GM12878 (cell line): ENCODE data around the gene HRCT1. TPM values are rescaled to one million over a fixed set of nuclear protein-coding genes. Genes with fewer than 3 reads are reported as not detected.

Experiments
- ATAC-seq: fragments of 200-7000 bp; cut with Tn5 transposase; 3 replicates; pipeline ENCODE4 v1.9.1; 2020; ENCODE audit warnings: mild to moderate bottlenecking, moderate library complexity
- BruUV-seq: library from RNA; stranded (reverse); fragments of 400-500 nt; replicated peaks from 2 replicates; lab custom pipeline; 2021; lab: Mats Ljungman, UMichigan
- CTCF ChIA-PET: fragments of 300-600 bp; sonication (Branson Sonifier 250); formaldehyde crosslinking; extraction: SDS; loops from one replicate; lab custom pipeline; 2021; ENCODE audit warnings: inconsistent platforms; lab: Yijun Ruan, JAX
- POLR2A ChIA-PET: fragments of 350-600 bp; formaldehyde crosslinking; extraction: SDS; loops from one replicate; lab custom pipeline; 2021; ENCODE audit warnings: inconsistent platforms; lab: Charles Lee
- RAD21 ChIA-PET: fragments of 300-600 bp; sonication (Branson Sonifier 250); formaldehyde crosslinking; loops from one replicate; lab custom pipeline; 2023; ENCODE audit warnings: antibody characterized with exemption; ENCODE audit not compliant: unreplicated experiment; lab: Charles Lee
- SMC1A ChIA-PET: fragments of 300-600 bp; sonication (Branson Sonifier 250); formaldehyde crosslinking; loops from one replicate; lab custom pipeline; 2023; ENCODE audit not compliant: unreplicated experiment, uncharacterized antibody; lab: Charles Lee
- DNase-seq: peaks from one replicate; pipeline ENCODE4 v3.0.0-alpha.2; 2011; ENCODE audit warnings: low read depth, low spot score
- FAIRE-seq: peaks from 3 replicates; lab custom pipeline; 2011; peaks lifted over from hg19 to GRCh38; lab: Jason Lieb, UNC
- H2AFZ ChIP-seq: 2 replicates; pipeline ENCODE4 v1.6.0; 2011; ENCODE audit warnings: low read depth, low read length, control low read depth; ENCODE audit not compliant: control insufficient read depth
- H3K27ac ChIP-seq: 2 replicates; pipeline ENCODE4 v1.5.1; 2011; ENCODE audit warnings: control low read depth; ENCODE audit not compliant: control insufficient read depth, insufficient read depth
- H3K27me3 ChIP-seq, 2 experiments: replicated peaks in 1 of 2; 2 replicates each; pipeline versions ENCODE4 v1.6.0 to v1.6.1; 2011; ENCODE audit warnings: low read length in 1 of 2; ENCODE audit not compliant: control insufficient read depth in 2 of 2, insufficient read depth in 2 of 2
- H3K36me3 ChIP-seq, 2 experiments: 2 replicates each; pipeline ENCODE4 v1.5.1; 2011; ENCODE audit warnings: low read length in 1 of 2; ENCODE audit not compliant: control insufficient read depth in 2 of 2, insufficient read depth in 2 of 2
- H3K4me1 ChIP-seq: 2 replicates; pipeline ENCODE4 v1.6.1; 2011; ENCODE audit warnings: mild to moderate bottlenecking, low read length, moderate library complexity, mixed read lengths; ENCODE audit not compliant: control insufficient read depth, insufficient read depth
- H3K4me2 ChIP-seq: 2 replicates; pipeline ENCODE4 v1.6.0; 2011; ENCODE audit warnings: control low read depth; ENCODE audit not compliant: control insufficient read depth, insufficient read depth
- H3K4me3 ChIP-seq: fragments of 200-600 bp; sonication (generic); 2 replicates; pipeline ENCODE4 v1.5.1; 2016
- H3K79me2 ChIP-seq: 2 replicates; pipeline ENCODE4 v1.6.0; 2011; ENCODE audit warnings: low read length; ENCODE audit not compliant: control insufficient read depth, insufficient read depth
- H3K9ac ChIP-seq: 2 replicates; pipeline ENCODE4 v1.8.0; 2011; ENCODE audit warnings: low read length, control low read depth, mixed read lengths; ENCODE audit not compliant: control insufficient read depth, insufficient read depth
- H3K9me3 ChIP-seq: replicated peaks from 3 replicates; pipeline ENCODE4 v1.5.1; 2011; ENCODE audit warnings: mild to moderate bottlenecking, low read length; ENCODE audit not compliant: control insufficient read depth, insufficient read depth
- H4K20me1 ChIP-seq: 2 replicates; pipeline ENCODE4 v1.6.0; 2011; ENCODE audit not compliant: control insufficient read depth, insufficient read depth
- EZH2 ChIP-seq: IDR thresholded peaks from 2 replicates; pipeline ENCODE4 v1.6.1; 2012; ENCODE audit warnings: low read depth, mild to moderate bottlenecking, control low read depth, inconsistent platforms, low read length, borderline replicate concordance; ENCODE audit not compliant: control insufficient read depth
- FOXM1 ChIP-seq: IDR thresholded peaks from 2 replicates; pipeline ENCODE4 v1.6.1; 2012; ENCODE audit warnings: low read depth, mild to moderate bottlenecking, inconsistent platforms, low read length, moderate library complexity
- IKZF1 ChIP-seq: fragments of 450-650 bp; conservative IDR thresholded peaks from 2 replicates; pipeline ENCODE4 v1.6.1; 2017; ENCODE audit warnings: antibody characterized with exemption, mild to moderate bottlenecking
- MXI1 ChIP-seq: fragments of 150-350 bp; IDR thresholded peaks from 2 replicates; pipeline ENCODE4 v1.6.1; 2011; ENCODE audit warnings: low read depth, mild to moderate bottlenecking, inconsistent platforms, low read length, improper control_type of control experiment
- RAD21 ChIP-seq: IDR thresholded peaks from 2 replicates; pipeline ENCODE4 v1.6.1; 2011; ENCODE audit warnings: mild to moderate bottlenecking, low read depth, low read length, moderate library complexity; ENCODE audit not compliant: insufficient read depth
- RCOR1 ChIP-seq: conservative IDR thresholded peaks from 2 replicates; pipeline ENCODE4 v1.6.1; 2012; ENCODE audit warnings: low read depth, low read length, improper control_type of control experiment
- RELA ChIP-seq: fragments of 450-650 bp; IDR thresholded peaks from 2 replicates; pipeline ENCODE4 v1.8.0; 2014; ENCODE audit warnings: borderline replicate concordance; ENCODE audit not compliant: partially characterized antibody
- SMC3 ChIP-seq: IDR thresholded peaks from 2 replicates; pipeline ENCODE4 v1.6.1; 2011; ENCODE audit warnings: low read length, improper control_type of control experiment, borderline replicate concordance
- WGBS: methylation state at CpG from one replicate; pipeline ENCODE4 v1.1.6; 2016; ENCODE audit warnings: low lambda C conversion rate; ENCODE audit not compliant: insufficient replicate concordance, insufficient coverage; ENCODE audit errors: missing lambda C conversion rate; 5-methylcytosine and 5-hydroxymethylcytosine counted together
- in situ Hi-C: fragments of 300-500 bp; cut with MboI; formaldehyde crosslinking; loops from 9 replicates; pipeline ENCODE4 v1.14.3; 2018; ENCODE audit warnings: mixed read lengths
- intact Hi-C: fragments of 100-400 bp; cut with micrococcal nuclease; formaldehyde crosslinking; loops from one replicate; pipeline ENCODE4 v1.14.2; 2022; ENCODE audit not compliant: unreplicated experiment
- polyA plus RNA-seq, 11 experiments: library from polyadenylated mRNA; depleted of rRNA in 4 of 11; unstranded in 6 of 11; stranded (reverse) in 5 of 11; fragments of >200 nt; fragmentation: Nextera tagmentation in 4 of 11; fragmentation: Illumina TruSeq in 1 of 11; extraction: Ambion mirVana in 4 of 11; extraction: Trizol in 1 of 11; gene quantifications; 1 replicate in 1 of 11; 2 replicates in 10 of 11; pipeline versions ENCODE4 v1.2.1 to v1.2.3, GENCODE V29; 2011 to 2016; ENCODE audit warnings: inconsistent platforms in 2 of 11, missing spikeins in 2 of 11, low read depth in 1 of 11
- total RNA-seq, 4 experiments: library from RNA; depleted of rRNA in 3 of 4; stranded (reverse); fragments of >200 nt in 3 of 4; fragmentation: Illumina TruSeq in 1 of 4; extraction: Trizol in 1 of 4; gene quantifications; 2 replicates each; pipeline versions ENCODE4 v1.2.1 to v1.2.3, GENCODE V29; 2013 to 2021
- TF ChIP-seq, protein P1 (sequence below): IDR thresholded peaks from 2 replicates; pipeline ENCODE4 v1.6.1; 2011; ENCODE audit warnings: borderline replicate concordance, low read depth, mild to moderate bottlenecking, moderate library complexity, low read length; ENCODE audit not compliant: insufficient read depth, poor library complexity, severe bottlenecking
- TF ChIP-seq, protein P2 (sequence below): fragments of 450-650 bp; IDR thresholded peaks from 2 replicates; pipeline ENCODE4 v1.6.1; 2016; ENCODE audit warnings: mild to moderate bottlenecking
- TF ChIP-seq, protein P3 (sequence below), 3 experiments: IDR thresholded peaks in 2 of 3; conservative IDR thresholded peaks in 1 of 3; 2 replicates each; pipeline ENCODE4 v1.5.1; 2011; ENCODE audit warnings: low read depth in 3 of 3, low read length in 3 of 3, mild to moderate bottlenecking in 3 of 3, control low read depth in 2 of 3, moderate library complexity in 2 of 3, inconsistent platforms in 1 of 3, mixed read lengths in 1 of 3; ENCODE audit not compliant: control insufficient read depth in 2 of 3, insufficient read depth in 1 of 3; ENCODE audit errors: extremely low read depth in 1 of 3

HRCT1 gene
- total and polyA plus RNA-seq, 10 of the 15 experiments (the other 5 are each of a cell fraction or from before 2014, with no cell fraction given), result not detected

DNA sequence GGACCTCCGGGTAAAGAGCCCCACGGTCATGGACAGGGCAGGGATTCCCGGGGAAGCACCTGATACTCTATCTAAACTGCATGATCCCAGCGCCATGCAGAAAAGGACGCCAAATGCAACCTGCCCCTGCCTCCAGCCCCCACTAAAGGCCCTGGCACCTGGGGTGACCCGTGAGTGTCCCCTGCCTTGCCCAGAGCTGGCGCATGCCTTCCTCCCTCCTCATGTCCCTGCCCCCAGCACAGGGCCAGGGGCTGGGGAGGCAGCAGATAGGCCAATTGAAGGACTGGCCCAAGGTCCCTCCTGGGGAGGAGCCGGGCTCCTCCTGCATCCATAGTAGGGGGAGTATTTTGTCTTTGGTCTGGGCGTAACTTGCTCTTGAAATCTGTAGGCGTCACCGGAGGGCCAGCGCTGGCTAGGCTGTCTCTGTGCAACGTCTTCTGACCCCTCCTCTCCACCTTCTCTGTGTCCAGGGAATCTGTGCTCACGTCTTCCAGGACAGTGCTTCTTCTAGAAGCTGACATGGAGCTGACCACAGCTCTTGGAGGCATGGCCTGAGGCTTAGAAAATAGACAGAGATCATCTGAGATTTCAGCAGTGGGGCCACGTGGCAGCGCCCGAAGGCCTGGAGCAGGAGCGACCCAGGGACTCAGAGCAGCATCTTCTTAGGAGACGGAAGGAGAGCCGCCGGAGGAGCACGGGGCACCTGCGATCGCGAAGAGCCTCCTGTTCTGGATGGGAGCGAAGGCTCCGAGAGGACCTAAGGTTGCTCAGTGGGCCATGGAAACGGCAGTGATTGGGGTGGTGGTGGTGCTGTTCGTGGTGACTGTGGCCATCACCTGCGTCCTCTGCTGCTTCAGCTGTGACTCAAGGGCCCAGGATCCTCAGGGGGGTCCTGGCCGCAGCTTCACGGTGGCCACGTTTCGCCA lies 3.9 kb downstream of the HRCT1 start (continued):
- TF ChIP-seq, protein P1, sequence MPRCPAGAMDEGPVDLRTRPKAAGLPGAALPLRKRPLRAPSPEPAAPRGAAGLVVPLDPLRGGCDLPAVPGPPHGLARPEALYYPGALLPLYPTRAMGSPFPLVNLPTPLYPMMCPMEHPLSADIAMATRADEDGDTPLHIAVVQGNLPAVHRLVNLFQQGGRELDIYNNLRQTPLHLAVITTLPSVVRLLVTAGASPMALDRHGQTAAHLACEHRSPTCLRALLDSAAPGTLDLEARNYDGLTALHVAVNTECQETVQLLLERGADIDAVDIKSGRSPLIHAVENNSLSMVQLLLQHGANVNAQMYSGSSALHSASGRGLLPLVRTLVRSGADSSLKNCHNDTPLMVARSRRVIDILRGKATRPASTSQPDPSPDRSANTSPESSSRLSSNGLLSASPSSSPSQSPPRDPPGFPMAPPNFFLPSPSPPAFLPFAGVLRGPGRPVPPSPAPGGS, result no peak
- TF ChIP-seq, all 136 proteins: peak for 0

DNA sequence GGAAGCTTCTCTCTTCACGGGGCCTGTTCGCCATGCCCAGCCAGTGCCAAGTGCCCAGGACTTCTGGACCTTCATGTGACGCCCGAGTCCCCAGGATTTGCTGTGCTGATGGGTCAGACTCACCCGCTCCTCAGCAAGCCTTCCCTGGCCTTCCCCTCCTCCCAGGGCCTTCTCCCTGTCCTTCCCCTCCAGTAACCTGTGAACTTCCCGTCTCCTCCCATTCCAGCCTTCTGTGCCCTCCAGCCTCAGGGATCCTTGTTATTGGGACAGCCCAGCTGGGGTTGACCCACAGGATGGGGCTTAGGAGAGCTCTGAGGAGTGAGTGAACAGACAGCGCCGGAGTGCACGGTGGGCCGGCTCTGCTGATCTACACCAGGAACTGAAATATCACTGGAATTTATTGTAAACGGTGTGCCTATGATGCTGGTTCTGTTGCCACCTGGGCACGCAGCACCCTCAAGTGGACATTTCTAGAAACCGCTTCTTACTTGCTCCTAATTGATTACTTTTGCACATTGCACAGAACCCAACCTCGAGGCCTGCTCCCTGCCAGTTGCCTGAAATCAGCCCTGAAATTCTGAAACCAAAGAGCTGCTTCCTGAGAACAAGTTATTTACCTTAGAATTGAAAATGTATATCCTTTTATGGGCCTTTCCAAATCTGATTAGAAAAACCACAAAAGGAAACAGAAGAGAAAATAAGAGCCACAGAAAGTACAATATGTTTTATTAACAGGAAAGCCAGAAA lies 4.8 kb downstream of the HRCT1 start:
- Histone ChIP-seq H3K4me3 (no peak overlapping the region), H3K4me1 (no peaks in the 10 kb centered on the region), H3K79me2 (no peaks in the 10 kb centered on the region), H3K27me3 (no peaks in the 10 kb centered on the region; a peak in 1 of 4 replicates), H3K9ac (no peak overlapping the region), H3K9me3 (peaks cover 2% of the 10 kb centered on the region; the same call in 2 of the 3 replicates), H3K36me3 (no peaks in the 10 kb centered on the region), H4K20me1 (no peaks in the 10 kb centered on the region), H3K4me2 (no peak overlapping the region), H3K27ac (no peak overlapping the region), H2AFZ (no peak overlapping the region)
- ChIA-PET RAD21 (interaction anchor here (1.2 to 1.4 kb wide), 2 partner anchors 10 to 121 kb away, joined by 3 read pairs; no protein-coding TSS in a partner anchor), SMC1A (no interaction called here), CTCF (interaction anchor here (0.6 to 1.0 kb wide), 4 partner anchors 10 to 191 kb away, joined by 3 to 5 read pairs (median 3); no protein-coding TSS in a partner anchor), POLR2A (no interaction called here)
- TF ChIP-seq RAD21 (peak; percentile 26; the same call in 1 of the 2 replicates), MXI1 (no peak), RELA (no peak), EZH2 (no peak), FOXM1 (no peak), SMC3 (peak; percentile 31; the same call in 1 of the 2 replicates), RCOR1 (no peak), IKZF1 (no peak)
- TF ChIP-seq, protein P2, sequence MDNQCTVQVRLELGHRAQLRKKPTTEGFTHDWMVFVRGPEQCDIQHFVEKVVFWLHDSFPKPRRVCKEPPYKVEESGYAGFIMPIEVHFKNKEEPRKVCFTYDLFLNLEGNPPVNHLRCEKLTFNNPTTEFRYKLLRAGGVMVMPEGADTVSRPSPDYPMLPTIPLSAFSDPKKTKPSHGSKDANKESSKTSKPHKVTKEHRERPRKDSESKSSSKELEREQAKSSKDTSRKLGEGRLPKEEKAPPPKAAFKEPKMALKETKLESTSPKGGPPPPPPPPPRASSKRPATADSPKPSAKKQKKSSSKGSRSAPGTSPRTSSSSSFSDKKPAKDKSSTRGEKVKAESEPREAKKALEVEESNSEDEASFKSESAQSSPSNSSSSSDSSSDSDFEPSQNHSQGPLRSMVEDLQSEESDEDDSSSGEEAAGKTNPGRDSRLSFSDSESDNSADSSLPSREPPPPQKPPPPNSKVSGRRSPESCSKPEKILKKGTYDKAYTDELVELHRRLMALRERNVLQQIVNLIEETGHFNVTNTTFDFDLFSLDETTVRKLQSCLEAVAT, result no peak
- TF ChIP-seq, protein P3, sequence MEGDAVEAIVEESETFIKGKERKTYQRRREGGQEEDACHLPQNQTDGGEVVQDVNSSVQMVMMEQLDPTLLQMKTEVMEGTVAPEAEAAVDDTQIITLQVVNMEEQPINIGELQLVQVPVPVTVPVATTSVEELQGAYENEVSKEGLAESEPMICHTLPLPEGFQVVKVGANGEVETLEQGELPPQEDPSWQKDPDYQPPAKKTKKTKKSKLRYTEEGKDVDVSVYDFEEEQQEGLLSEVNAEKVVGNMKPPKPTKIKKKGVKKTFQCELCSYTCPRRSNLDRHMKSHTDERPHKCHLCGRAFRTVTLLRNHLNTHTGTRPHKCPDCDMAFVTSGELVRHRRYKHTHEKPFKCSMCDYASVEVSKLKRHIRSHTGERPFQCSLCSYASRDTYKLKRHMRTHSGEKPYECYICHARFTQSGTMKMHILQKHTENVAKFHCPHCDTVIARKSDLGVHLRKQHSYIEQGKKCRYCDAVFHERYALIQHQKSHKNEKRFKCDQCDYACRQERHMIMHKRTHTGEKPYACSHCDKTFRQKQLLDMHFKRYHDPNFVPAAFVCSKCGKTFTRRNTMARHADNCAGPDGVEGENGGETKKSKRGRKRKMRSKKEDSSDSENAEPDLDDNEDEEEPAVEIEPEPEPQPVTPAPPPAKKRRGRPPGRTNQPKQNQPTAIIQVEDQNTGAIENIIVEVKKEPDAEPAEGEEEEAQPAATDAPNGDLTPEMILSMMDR (IDR thresholded peaks at IDR 0.05 in 2 of 3, conservative IDR thresholded peaks at IDR 0.05 in 1 of 3; ENCODE audit: control insufficient read depth in 2 of 3, extremely low read depth in 1 of 3, insufficient read depth in 1 of 3, low read depth in 3 of 3, low read length in 3 of 3), result peak; percentile 45 to 48 (median 47); a peak in 5 of 6 replicates
- intact Hi-C loops (no loop called here), in situ Hi-C loops (no loop called here)
- DNase-seq, result no peak
- no TSS peak for BruUV-seq
- 46% methylated on average over 14 of the region's 14 CpGs for WGBS
- peak; percentile 72 for ATAC-seq
- FAIRE-seq, result no peak
